ENCODE measurements around the gene PAMR1.

Gene PAMR1

GRCh38 chr11:35494957-35495490, 30.4 kb downstream of the PAMR1 start:
- DNase-seq (ENCODE audit: low read depth in 2 of 2): no peak

DNA sequence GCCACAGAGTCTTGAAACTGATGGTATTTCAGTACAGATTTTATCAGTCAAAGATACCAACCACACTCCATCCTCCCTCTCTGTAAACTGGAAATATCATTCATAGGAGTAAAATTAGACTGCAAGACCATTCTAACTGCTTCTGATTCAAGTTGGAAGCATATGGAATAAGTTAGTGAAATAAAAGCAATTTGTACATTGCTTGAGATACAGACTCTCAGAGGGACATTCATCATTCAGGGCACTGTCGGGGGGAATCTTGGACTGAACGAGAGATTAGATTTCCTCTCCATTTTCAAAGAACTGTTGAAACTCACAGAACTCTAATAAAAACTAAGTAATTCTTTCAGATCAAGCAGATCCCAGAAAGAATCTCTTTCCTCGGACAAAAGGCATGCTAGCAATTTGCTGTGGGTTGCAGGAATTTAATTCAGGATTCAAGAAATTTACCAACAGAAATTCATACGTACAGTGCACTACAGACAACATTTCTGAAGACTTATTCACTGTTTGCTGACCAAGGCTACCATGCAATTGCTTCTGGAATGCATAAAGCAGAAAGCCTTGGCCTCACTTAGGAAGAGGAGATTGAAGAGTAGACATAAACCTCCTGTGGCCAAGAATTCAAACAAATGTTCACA, 34.1 kb downstream of the PAMR1 start:
- no peak for DNase-seq (ENCODE audit: low read depth in 2 of 2)

- DNase-seq (ENCODE audit: low read depth in 2 of 2): no peak
Measured at GRCh38 chr11:35488117-35488516, 37.3 kb downstream of the PAMR1 start.

DNA sequence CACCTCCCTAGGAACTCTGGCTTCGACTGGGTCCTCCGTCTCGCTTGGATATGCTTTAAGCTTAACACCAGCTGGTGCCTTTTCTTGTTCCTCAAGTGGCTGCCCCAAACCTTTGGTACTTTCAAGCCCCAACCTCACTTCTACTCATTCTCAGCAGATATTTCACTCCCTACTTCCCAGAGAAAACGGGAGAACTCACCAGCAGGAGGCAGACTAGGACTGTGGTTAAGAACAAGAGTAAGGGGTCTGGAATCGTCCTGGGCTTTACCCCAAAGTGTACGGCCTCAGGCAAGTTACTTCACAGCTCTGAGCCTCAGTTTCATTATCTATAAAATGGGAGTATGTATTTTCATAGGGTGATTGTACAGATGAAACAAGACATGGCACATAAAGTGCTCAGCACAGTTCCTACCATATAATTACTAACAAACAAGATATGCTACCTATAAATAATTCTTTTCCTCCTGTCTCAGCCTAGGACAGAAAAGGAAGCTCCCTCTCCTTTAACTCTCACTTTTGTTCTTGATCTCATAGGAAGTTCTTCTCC, 37.8 kb downstream of the PAMR1 start:
- no peak for DNase-seq (ENCODE audit: low read depth in 2 of 2)

DNA sequence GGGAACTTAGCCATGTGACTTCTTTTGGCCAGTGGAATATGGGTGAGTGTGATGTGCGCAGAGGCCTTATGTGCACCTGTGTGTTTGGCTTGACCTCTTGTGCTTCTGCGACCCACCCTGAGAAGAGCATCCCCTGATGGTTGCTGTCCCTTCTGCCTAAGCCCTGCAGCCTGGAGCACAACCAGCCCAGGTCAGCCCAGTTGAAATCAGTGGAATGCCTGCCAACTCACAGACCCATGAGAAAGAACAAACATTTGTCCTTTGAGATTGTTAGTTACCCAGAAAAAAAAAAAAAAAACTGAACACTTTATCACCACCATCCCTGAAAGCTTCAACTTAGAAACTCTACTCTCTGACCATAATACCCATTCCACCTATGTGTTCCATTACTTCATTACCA, 38.5 kb downstream of the PAMR1 start:
- DNase-seq (ENCODE audit: low read depth in 2 of 2): no peak

- DNase-seq (ENCODE audit: low read depth in 2 of 2): no peak
Measured at GRCh38 chr11:35486446-35486845, 39.0 kb downstream of the PAMR1 start.

- peak; percentile 45 to 51 for DNase-seq (ENCODE audit: low read depth in 2 of 2)
Measured at GRCh38 chr11:35485656-35486322, 39.6 kb downstream of the PAMR1 start.

DNA sequence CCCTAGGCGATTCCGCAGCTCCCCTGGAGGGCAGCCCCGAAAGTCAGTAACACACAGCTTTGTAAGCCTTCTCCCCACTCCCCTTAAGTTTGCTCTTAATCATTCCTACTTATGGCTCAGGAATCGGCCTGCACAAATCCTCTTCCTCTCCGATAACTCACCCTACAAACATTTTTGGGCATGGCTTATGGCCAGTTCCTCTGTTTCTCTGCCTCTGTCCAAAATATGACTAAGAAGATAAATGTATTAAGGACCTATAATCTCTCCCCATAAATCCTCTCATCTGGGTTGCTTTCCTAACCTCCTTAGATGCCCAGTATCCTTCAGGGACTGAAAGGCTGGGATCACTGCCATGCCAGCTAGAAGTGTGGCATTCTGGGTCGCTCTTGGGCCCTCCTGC, 41.0 kb downstream of the PAMR1 start:
- no peak for DNase-seq (ENCODE audit: low read depth in 2 of 2)

DNA sequence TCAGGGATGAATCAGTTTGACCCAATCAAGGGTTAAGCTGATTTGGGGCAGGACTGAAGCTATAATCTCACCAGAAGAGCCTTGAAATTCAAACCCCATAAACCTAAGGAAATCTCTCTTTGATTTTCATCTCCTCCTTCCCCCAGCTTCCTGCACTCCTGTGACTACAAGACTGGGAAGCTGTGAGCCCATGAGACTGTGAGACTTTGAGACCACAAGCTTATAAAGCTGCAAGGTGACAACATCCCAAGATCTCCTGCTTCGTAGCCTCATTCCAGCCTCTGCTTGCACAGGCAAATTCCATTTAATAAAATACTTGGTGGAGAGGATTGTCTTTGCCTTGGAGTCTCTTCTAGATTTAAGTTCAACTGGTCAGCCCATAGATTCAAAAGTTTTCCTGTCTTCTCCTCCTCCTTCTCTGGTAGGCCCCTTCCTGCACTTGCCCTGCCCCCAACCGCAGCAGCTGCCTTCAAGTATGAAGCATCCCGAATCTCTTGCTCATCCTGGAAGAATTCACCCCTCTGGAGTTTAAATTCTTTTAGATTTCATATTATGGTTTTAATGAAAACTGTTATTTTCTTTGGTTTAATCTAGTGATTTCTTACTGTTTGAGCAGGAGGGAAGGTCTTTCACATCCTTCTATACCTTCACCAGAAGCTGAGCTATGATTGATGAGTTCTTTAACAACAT, 42.1 kb downstream of the PAMR1 start:
- DNase-seq (ENCODE audit: low read depth in 2 of 2): no peak

GRCh38 chr11:35479731-35480130, 45.7 kb downstream of the PAMR1 start:
- no peak for DNase-seq (ENCODE audit: low read depth in 2 of 2)

GRCh38 chr11:35478471-35479091, 46.8 kb downstream of the PAMR1 start:
- DNase-seq (ENCODE audit: low read depth in 2 of 2): no peak

GRCh38 chr11:35477901-35478300, 47.5 kb downstream of the PAMR1 start:
- DNase-seq (ENCODE audit: low read depth in 2 of 2): no peak

DNA sequence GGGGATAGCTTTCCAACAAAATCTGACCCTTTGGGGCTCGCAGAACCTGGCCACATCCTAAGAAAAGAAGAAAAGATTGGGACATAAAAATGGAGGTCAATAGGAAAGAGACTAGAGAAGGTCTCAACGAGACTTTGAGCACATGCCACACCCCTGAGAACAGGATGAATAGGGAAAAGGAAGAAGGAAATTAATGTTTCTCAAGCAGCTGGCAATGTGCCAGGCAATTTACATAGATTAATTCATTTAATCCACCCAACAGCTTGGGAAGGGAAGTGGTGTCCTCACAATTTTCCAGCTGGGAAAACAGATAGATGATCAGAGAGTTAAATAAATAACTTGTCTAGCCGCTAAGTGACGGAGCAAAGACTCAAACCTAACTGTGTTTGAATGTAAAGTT, 50.7 kb downstream of the PAMR1 start:
- no peak for DNase-seq (ENCODE audit: low read depth in 2 of 2)

DNA sequence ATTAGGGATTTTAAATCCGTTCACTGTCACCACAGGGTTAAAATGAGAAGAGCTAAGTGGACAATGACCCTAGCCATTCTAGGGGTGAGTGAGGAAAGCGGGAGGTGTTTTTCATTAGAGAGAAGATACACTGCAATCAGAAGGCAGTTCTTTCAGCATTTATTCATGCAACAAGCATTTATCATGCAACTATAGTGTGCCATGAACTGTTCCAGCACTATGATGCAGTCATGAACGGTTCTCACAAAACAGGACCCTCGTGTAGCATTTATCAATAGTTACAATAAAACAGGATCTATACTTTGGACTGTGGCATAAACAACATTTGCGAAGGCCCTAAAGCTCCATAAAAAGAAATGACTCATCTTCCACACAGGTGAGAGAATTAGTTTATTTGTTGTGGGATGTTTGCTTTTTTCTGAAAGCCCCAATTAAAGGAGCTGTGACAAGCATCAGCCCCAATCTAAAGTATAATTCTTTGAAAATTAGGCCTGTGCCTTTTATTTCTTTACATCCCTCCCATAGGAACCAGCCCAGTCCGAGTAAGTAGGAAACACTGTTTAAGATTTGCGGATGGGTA, 51.5 kb downstream of the PAMR1 start:
- DNase-seq (ENCODE audit: low read depth in 2 of 2): no peak

DNA sequence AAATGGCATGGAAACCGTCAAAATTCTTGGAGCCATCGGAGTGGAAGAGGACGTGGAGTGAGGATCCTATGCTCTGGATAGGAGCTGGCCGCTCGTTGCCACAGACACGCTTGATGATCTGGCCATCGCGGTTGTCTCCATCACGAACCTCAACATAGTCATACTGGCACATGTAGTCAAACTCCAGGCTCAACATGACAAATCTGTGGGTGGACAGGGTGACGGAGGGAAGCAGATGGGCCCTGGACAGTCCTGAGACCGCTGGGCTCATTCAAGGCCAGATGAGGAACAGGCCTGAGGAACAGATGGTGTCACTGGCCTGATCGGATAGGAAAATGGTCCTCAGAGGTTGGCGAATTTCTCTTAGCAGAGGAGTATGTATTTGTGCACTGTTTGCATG, 54.8 kb downstream of the PAMR1 start:
- no peak for DNase-seq (ENCODE audit: low read depth in 2 of 2)

DNA sequence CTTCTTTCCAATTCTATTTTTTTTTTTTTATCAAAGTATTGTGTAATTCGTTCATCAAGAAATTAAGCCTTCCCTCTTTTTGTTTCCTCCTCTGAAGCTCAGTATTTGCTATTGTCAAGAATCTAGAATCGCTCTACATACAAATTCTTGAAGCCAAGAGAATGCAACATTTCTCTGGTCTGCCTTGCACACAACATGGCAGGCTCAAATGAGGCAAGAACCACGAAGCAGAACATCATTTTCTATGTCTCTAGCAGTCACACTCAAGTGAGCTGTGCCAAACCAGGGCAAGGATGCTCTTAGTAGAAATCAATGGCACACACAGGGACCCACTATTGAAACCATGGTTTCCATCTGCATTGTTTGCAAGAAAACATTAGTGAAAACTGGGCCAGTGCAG, 59.4 kb downstream of the PAMR1 start:
- DNase-seq (ENCODE audit: low read depth in 2 of 2): no peak

- no peak for DNase-seq (ENCODE audit: low read depth in 2 of 2)
Measured at GRCh38 chr11:35464308-35464707, 61.1 kb downstream of the PAMR1 start.

DNA sequence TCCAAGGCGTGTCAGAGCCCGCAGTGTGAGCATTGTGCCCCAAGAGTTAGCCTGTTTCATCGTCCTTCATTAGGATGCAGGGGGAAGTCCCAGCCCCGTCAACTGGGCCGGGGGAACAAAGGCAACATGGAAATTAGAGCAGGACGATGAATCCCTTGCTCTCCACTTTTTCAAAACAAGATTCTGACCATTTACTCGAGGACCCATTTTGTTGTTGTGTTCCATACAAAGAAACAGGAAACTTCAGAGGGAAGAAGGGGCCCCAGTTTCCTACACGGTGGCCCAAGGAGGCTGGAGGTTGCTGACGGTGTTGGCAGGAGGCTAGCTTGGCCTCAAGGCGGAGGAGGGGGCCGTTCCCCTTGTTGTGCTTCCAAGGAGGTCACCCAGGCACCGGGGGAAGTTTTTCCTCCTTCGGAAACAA, 62.1 kb downstream of the PAMR1 start:
- DNase-seq (ENCODE audit: low read depth in 2 of 2): no peak

DNA sequence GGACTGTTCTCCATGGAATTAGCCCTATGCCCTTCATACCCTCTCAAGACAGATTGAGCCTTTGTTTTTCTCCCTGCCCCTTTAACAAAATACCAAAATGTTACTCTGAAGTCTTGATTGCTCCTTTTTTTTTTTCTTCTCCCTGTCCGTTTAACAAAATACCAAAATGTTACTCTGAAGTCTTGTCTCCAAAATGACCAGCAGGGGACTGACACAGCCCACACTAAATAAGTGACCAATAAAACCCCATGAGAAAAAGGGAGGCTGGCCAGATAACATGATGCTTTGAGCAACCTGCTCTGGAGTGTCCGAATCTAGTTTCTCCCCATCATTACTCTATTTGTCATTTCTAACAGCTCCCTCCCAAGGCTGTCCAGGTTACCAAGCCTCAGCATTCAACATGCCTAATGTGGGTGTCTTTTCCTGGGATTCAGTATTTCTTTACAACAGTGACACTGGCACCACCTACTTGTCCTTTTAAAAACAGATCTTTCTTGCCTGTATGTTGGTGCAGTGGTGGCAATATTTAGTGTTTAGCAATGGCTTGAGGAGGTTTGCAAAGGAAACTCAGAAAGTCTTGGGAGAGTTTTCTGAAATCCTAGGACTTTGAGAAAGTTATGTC, 63.4 kb downstream of the PAMR1 start:
- no peak for DNase-seq (ENCODE audit: low read depth in 2 of 2)

GRCh38 chr11:35459489-35459888, 65.9 kb downstream of the PAMR1 start:
- no peak for DNase-seq (ENCODE audit: low read depth in 2 of 2)

DNA sequence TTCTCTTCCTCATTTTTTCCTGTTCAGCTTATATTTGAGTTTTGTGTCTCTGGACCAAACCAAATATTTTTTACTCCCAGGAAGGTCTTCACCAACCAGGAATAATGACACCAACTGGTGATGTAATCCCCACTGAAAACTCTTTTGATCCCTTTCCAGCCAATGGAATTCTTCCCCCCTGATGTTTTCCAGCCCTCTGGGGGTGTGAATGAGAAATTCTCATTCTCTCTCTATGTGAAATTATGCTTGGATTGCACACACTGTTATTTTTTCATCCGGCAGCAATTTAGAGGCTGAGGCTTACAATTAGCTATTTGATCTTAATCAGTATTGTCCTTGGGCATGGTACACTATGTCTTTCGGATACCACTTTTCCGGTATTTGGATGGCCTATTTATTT, 66.6 kb downstream of the PAMR1 start:
- DNase-seq (ENCODE audit: low read depth in 2 of 2): no peak
